GM12891 (cell line): ENCODE results near the gene STON2.

Experiments used
- PAX5 ChIP-seq: IDR thresholded peaks from 2 replicates; pipeline ENCODE4 v1.6.1; 2011; ENCODE audit warnings: low read length, moderate library complexity, mild to moderate bottlenecking; ENCODE audit not compliant: insufficient read depth, severe bottlenecking
- POLR2A ChIP-seq: IDR thresholded peaks from 2 replicates; pipeline ENCODE4 v1.6.1; 2011; ENCODE audit warnings: low read depth, low read length, control low read depth
- POLR2AphosphoS5 ChIP-seq: IDR thresholded peaks from 2 replicates; pipeline ENCODE4 v1.6.1; 2011; ENCODE audit warnings: low read depth, low read length, control low read depth
- POU2F2 ChIP-seq: IDR thresholded peaks from 2 replicates; pipeline ENCODE4 v1.6.1; 2011; ENCODE audit warnings: low read depth, mild to moderate bottlenecking, control low read depth, low read length, moderate library complexity
- SPI1 ChIP-seq: IDR thresholded peaks from 2 replicates; pipeline ENCODE4 v1.6.1; 2011; ENCODE audit warnings: low read depth, low read length, control low read depth
- TAF1 ChIP-seq: IDR thresholded peaks from 2 replicates; pipeline ENCODE4 v1.6.1; 2011; ENCODE audit warnings: low read depth, low read length, control low read depth

DNA sequence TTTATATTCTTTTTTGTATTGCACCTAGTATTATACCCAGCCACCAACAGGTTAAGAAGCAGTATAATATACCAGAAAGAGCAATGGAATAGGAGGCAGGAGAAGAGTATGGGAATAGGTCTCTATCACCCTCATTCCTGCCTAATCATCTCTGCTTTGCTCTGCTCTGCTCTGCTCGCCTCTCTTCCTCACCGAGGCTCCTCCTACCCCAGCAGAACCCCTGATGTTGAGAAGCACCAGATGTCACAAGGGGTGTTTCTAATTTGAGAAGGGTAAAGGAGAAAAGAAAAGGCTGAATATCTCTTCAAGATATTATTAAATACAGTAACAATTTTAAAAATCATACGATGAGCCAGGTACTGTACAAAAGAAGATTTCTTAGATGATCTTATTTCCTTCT lies 89.0 kb downstream of the STON2 start:
- TF ChIP-seq TAF1 (no peak), POLR2A (no peak), POLR2AphosphoS5 (no peak), SPI1 (no peak), POU2F2 (no peak), PAX5 (no peak)
